ENCODE measurements around the gene ADM2. TPM values are rescaled to one million over a fixed set of nuclear protein-coding genes. Genes with fewer than 3 reads are reported as not detected.

ADM2 gene
- total and polyA plus RNA-seq, 2 of the 13 experiments (the other 11 are each of a cell fraction or from before 2014, with no cell fraction given), result 1.2 to 3.0 TPM

DNA sequence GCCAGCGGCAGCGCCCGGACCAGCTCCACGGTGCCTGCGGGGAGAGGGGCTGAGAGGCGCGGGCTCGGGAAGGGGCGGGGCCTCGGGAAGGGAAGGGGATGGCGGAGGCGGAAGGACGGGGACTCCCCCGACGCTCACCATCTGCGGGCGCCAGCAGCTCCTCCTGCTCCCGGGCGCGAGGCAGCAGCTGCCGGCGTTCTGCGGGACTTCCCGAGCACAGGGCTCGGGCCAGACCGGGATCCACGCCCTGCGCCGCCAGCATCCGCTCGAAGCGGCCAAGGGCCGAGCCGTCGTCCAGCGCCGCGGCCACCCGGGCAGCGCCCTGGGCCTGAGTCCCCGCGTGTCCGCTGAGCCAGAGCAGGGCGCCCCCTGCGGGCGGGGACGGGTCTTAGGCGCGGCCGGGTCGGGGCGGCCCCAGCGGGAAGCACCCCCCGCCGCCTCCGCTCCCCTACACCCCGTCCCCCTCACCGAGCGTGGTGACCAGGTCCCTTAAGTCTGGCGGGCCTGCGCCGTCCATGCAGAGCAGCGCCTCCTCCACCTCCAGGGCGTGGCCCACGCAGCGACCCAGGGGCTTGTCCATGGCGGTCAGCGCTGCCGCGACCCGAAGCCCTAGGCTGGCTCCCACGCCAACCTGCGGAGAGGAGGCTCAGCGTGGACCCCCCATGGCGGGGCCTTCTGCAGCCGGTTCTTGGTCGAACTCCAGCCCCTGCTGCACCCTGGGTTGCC is 44.9 kb downstream of the ADM2 start (continued):
- TF ChIP-seq, protein P1, sequence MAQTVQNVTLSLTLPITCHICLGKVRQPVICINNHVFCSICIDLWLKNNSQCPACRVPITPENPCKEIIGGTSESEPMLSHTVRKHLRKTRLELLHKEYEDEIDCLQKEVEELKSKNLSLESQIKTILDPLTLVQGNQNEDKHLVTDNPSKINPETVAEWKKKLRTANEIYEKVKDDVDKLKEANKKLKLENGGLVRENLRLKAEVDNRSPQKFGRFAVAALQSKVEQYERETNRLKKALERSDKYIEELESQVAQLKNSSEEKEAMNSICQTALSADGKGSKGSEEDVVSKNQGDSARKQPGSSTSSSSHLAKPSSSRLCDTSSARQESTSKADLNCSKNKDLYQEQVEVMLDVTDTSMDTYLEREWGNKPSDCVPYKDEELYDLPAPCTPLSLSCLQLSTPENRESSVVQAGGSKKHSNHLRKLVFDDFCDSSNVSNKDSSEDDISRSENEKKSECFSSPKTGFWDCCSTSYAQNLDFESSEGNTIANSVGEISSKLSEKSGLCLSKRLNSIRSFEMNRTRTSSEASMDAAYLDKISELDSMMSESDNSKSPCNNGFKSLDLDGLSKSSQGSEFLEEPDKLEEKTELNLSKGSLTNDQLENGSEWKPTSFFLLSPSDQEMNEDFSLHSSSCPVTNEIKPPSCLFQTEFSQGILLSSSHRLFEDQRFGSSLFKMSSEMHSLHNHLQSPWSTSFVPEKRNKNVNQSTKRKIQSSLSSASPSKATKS (CRISPR knock-in tag; IDR thresholded peaks at IDR 0.05), result no peak
- TF ChIP-seq HMG20B (CRISPR knock-in tag; conservative IDR thresholded peaks at IDR 0.05) (no peak), PAX8 (CRISPR knock-in tag; IDR thresholded peaks at IDR 0.05; ENCODE audit: borderline replicate concordance) (no peak), GATAD2A (CRISPR knock-in tag; IDR thresholded peaks at IDR 0.05) (no peak), ZNF839 (CRISPR knock-in tag; IDR thresholded peaks at IDR 0.05; ENCODE audit: borderline replicate concordance) (no peak; the same call in 1 of the 2 replicates), ZNF562 (CRISPR knock-in tag; IDR thresholded peaks at IDR 0.05; ENCODE audit: borderline replicate concordance) (0 out of 2 replicates have a peak, but pooled peaks have one; percentile 53), ZNF430 (CRISPR knock-in tag; IDR thresholded peaks at IDR 0.05) (no peak)
- TF ChIP-seq, protein P2, sequence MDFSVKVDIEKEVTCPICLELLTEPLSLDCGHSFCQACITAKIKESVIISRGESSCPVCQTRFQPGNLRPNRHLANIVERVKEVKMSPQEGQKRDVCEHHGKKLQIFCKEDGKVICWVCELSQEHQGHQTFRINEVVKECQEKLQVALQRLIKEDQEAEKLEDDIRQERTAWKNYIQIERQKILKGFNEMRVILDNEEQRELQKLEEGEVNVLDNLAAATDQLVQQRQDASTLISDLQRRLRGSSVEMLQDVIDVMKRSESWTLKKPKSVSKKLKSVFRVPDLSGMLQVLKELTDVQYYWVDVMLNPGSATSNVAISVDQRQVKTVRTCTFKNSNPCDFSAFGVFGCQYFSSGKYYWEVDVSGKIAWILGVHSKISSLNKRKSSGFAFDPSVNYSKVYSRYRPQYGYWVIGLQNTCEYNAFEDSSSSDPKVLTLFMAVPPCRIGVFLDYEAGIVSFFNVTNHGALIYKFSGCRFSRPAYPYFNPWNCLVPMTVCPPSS (IDR thresholded peaks at IDR 0.05), result no peak
- TF ChIP-seq, protein P3, sequence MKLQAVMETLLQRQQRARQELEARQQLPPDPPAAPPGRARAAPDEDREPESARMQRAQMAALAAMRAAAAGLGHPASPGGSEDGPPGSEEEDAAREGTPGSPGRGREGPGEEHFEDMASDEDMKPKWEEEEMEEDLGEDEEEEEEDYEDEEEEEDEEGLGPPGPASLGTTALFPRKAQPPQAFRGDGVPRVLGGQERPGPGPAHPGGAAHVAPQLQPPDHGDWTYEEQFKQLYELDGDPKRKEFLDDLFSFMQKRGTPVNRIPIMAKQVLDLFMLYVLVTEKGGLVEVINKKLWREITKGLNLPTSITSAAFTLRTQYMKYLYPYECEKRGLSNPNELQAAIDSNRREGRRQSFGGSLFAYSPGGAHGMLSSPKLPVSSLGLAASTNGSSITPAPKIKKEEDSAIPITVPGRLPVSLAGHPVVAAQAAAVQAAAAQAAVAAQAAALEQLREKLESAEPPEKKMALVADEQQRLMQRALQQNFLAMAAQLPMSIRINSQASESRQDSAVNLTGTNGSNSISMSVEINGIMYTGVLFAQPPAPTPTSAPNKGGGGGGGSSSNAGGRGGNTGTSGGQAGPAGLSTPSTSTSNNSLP (IDR thresholded peaks at IDR 0.05; ENCODE audit: low read depth, low read length), result no peak
- TF ChIP-seq, protein P4, sequence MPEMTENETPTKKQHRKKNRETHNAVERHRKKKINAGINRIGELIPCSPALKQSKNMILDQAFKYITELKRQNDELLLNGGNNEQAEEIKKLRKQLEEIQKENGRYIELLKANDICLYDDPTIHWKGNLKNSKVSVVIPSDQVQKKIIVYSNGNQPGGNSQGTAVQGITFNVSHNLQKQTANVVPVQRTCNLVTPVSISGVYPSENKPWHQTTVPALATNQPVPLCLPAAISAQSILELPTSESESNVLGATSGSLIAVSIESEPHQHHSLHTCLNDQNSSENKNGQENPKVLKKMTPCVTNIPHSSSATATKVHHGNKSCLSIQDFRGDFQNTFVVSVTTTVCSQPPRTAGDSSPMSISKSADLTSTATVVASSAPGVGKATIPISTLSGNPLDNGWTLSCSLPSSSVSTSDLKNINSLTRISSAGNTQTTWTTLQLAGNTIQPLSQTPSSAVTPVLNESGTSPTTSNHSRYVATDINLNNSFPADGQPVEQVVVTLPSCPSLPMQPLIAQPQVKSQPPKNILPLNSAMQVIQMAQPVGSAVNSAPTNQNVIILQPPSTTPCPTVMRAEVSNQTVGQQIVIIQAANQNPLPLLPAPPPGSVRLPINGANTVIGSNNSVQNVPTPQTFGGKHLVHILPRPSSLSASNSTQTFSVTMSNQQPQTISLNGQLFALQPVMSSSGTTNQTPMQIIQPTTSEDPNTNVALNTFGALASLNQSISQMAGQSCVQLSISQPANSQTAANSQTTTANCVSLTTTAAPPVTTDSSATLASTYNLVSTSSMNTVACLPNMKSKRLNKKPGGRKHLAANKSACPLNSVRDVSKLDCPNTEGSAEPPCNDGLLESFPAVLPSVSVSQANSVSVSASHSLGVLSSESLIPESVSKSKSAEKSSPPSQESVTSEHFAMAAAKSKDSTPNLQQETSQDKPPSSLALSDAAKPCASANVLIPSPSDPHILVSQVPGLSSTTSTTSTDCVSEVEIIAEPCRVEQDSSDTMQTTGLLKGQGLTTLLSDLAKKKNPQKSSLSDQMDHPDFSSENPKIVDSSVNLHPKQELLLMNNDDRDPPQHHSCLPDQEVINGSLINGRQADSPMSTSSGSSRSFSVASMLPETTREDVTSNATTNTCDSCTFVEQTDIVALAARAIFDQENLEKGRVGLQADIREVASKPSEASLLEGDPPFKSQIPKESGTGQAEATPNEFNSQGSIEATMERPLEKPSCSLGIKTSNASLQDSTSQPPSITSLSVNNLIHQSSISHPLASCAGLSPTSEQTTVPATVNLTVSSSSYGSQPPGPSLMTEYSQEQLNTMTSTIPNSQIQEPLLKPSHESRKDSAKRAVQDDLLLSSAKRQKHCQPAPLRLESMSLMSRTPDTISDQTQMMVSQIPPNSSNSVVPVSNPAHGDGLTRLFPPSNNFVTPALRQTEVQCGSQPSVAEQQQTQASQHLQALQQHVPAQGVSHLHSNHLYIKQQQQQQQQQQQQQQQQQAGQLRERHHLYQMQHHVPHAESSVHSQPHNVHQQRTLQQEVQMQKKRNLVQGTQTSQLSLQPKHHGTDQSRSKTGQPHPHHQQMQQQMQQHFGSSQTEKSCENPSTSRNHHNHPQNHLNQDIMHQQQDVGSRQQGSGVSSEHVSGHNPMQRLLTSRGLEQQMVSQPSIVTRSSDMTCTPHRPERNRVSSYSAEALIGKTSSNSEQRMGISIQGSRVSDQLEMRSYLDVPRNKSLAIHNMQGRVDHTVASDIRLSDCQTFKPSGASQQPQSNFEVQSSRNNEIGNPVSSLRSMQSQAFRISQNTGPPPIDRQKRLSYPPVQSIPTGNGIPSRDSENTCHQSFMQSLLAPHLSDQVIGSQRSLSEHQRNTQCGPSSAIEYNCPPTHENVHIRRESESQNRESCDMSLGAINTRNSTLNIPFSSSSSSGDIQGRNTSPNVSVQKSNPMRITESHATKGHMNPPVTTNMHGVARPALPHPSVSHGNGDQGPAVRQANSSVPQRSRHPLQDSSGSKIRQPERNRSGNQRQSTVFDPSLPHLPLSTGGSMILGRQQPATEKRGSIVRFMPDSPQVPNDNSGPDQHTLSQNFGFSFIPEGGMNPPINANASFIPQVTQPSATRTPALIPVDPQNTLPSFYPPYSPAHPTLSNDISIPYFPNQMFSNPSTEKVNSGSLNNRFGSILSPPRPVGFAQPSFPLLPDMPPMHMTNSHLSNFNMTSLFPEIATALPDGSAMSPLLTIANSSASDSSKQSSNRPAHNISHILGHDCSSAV (CRISPR knock-in tag; IDR thresholded peaks at IDR 0.05; ENCODE audit: borderline replicate concordance), result no peak
- TF ChIP-seq, protein P5, sequence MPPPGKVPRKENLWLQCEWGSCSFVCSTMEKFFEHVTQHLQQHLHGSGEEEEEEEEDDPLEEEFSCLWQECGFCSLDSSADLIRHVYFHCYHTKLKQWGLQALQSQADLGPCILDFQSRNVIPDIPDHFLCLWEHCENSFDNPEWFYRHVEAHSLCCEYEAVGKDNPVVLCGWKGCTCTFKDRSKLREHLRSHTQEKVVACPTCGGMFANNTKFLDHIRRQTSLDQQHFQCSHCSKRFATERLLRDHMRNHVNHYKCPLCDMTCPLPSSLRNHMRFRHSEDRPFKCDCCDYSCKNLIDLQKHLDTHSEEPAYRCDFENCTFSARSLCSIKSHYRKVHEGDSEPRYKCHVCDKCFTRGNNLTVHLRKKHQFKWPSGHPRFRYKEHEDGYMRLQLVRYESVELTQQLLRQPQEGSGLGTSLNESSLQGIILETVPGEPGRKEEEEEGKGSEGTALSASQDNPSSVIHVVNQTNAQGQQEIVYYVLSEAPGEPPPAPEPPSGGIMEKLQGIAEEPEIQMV (CRISPR knock-in tag; IDR thresholded peaks at IDR 0.05; ENCODE audit: low read depth), result no peak

Data from HepG2 (cell line).